PC-3 (cell line): Measurements from ENCODE around the gene SPEF2.

Source experiments
- CTCF ChIP-seq: fragments of 300-600 bp; sonication (generic); conservative IDR thresholded peaks from 2 replicates; pipeline ENCODE4 v1.5.1; 2017; ENCODE audit warnings: antibody characterized with exemption, low read depth, mild to moderate bottlenecking, low read length
- EZH2 ChIP-seq: fragments of 300-600 bp; sonication (generic); IDR thresholded peaks from one replicate; pipeline ENCODE4 v1.6.1; 2017; ENCODE audit warnings: antibody characterized with exemption, mild to moderate bottlenecking, low read length; ENCODE audit not compliant: unreplicated experiment
- EZH2phosphoT487 ChIP-seq: fragments of 300-600 bp; sonication (generic); IDR thresholded peaks from 2 replicates; pipeline ENCODE4 v1.6.1; 2018; ENCODE audit warnings: mild to moderate bottlenecking, antibody characterized with exemption, low read length, borderline replicate concordance

GRCh38 chr5:35783551-35783950 is 165.9 kb downstream of the SPEF2 start:
- TF ChIP-seq EZH2 = no peak
- no peak for TF ChIP-seq CTCF
- no peak for TF ChIP-seq EZH2phosphoT487
